ENCODE measurements around the gene EPAS1. TPM values are rescaled to one million over a fixed set of nuclear protein-coding genes. Genes with fewer than 3 reads are reported as not detected.

EPAS1 gene
- total RNA-seq, 1 donor from 2014 or later, result 1,738 TPM

DNA sequence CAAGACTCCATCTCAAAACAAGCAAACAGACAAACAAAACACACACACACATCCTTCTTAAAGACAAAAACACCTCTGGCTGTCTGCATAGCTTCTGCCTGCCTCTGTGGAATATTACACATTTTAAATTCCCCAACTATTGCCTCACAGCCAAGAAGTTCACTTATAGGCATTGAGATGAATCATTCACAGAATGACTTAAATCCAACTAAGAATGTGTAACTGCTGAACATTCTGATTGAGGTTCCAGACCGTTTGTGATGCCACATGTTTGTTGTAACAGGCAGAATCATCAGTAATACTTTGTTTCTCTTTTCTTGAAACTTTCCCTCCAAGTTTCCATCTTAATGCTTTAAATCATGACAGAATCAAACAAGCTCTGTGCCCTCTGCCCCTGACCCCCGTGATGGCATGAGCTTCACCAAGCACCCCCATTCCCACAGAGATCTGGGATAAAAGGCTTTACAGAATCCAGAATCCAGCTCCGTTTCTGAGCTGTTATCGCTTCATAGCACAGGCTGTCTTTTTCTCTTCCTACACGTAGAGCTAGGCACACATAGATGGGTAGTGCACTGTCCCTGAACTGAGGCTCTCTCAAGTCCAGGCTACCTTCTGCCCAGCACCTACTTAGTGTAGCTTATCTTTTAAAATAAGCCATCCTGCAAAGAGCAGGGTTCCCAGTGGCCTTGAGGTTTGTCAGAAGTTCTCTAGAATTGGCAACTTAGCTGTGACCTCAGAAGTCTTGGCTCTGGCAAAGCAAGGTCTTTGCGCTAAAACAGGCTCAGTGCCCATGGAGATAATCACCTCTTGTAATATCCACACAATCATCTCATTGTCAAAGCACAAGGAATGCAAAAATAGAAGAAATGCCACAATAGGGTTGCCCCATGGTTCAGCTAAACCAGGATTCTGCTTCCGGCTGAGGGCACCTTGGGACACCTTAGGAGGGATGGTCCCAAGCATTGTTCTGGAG is 32.9 kb downstream of the EPAS1 start:
- Histone ChIP-seq H3K27ac (peak overlapping the region; percentile 86 to 92), H3K9me3 (no peaks in the 10 kb centered on the region), H3K4me1 (peaks cover 16 to 76% of the 10 kb centered on the region in 2 donors), H3K4me3 (no peak overlapping the region), H3K36me3 (no peaks in the 10 kb centered on the region), H3K27me3 (no peaks in the 10 kb centered on the region)
- TF ChIP-seq, protein P1, sequence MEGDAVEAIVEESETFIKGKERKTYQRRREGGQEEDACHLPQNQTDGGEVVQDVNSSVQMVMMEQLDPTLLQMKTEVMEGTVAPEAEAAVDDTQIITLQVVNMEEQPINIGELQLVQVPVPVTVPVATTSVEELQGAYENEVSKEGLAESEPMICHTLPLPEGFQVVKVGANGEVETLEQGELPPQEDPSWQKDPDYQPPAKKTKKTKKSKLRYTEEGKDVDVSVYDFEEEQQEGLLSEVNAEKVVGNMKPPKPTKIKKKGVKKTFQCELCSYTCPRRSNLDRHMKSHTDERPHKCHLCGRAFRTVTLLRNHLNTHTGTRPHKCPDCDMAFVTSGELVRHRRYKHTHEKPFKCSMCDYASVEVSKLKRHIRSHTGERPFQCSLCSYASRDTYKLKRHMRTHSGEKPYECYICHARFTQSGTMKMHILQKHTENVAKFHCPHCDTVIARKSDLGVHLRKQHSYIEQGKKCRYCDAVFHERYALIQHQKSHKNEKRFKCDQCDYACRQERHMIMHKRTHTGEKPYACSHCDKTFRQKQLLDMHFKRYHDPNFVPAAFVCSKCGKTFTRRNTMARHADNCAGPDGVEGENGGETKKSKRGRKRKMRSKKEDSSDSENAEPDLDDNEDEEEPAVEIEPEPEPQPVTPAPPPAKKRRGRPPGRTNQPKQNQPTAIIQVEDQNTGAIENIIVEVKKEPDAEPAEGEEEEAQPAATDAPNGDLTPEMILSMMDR (IDR thresholded peaks at IDR 0.05), result no peak
- intact Hi-C loops (cut with DNase I), result loop anchor here (1.0 kb wide), 1 partner anchor 15 kb away; no protein-coding TSS in a partner anchor
- no peak for DNase-seq (ENCODE audit: low spot score in 2 of 2)

DNA sequence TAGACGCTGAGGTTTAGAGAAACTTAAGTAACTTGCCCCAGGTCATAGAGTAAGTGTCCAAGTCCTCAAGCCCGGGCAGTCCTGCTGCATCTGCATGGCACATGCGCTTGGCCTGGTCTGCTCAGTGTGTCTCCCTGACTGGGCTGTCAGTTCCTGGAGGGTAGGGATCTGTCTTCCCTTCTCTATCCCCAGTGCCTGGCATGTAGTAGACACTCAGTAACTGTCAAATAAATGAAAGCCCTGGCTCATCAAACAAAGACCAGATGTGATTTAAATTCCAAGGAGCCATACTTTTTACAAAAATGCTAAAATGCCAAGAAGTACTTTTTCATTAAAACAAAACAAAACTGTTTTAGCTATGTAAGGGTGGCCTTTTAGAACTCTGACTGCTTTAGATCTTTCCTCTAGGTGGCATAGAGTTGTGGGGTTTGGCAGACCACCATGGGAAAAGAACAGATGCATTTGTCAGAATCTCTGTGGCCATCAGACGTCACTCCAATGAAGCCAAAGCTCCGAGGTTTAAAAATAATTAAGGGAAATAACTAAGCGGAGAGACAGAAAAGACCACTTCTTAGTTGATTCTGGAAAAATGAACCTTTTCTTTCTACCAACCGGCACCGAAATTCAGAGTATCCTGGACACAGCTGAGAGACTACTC is 34.0 kb downstream of the EPAS1 start:
- TF ChIP-seq, protein P1 (IDR thresholded peaks at IDR 0.05), result no peak
- H3K27ac ChIP-seq, result peak overlapping the region; percentile 86 to 92
- intact Hi-C loops (cut with DNase I), result no loop called here
- H3K36me3 ChIP-seq, result no peaks in the 10 kb centered on the region
- no peaks in the 10 kb centered on the region for H3K9me3 ChIP-seq
- no peak for DNase-seq (ENCODE audit: low spot score in 2 of 2)
- no peaks in the 10 kb centered on the region for H3K27me3 ChIP-seq
- H3K4me1 ChIP-seq, result peaks cover 22 to 79% of the 10 kb centered on the region in 2 donors
- H3K4me3 ChIP-seq, result peak overlapping the region; percentile 3 to 18

DNA sequence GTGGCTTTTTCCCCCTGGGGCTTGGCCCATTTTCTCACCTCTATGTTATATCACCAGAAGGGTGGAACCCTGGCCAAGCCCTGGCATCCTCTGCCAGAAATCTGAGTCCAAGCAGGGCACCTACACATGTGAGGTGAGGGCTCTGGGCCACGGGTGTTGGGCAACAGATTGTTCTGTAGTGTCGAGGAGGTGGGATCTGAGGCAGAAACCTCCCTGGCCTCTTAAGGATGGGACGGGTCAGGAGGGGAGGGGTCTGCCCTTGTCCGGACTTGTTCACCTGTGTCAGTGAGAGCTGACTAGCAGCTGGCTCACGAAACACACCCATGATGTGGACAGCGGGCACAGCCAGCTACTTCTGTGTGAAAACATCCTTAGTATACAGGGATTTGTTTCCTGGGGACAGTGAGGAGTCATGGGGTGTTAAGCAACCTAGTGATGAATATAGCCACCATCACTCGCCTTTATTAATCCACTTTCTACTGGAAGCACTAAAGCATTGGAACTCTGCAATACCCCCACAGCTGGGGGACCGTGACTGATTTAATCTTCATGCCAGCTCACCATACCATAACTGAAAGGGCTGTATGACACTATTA is 35.6 kb downstream of the EPAS1 start:
- Histone ChIP-seq H3K4me3 (peak overlapping the region in 1 of 2 donors; percentile 2), H3K9me3 (no peaks in the 10 kb centered on the region), H3K27ac (peak overlapping the region; percentile 86 to 92), H3K36me3 (no peaks in the 10 kb centered on the region), H3K27me3 (no peaks in the 10 kb centered on the region), H3K4me1 (peaks cover 24 to 81% of the 10 kb centered on the region in 2 donors)
- intact Hi-C loops (cut with DNase I), result no loop called here
- DNase-seq (ENCODE audit: low spot score in 2 of 2), result no peak
- TF ChIP-seq, protein P1 (IDR thresholded peaks at IDR 0.05), result no peak

DNA sequence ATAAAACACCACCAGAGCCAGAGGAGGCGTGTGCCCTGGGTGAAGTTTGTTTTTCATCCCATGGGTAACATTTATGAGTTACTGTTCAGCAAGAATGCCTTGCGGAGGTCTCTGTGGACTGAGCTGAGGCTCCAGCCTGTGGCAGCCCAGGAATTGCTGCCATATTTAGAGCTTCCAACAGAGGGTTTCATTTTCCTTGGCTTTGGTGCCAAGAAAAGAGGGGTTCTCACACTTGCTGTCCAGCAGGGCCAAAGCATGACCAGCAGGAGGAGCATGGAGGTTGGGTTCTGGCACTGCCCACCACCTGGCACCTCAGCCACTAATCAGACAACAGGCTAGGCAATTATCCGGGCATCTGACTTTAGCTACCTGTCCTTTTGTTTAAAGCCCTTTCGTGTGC is 36.7 kb downstream of the EPAS1 start:
- H3K27me3 ChIP-seq, result no peaks in the 10 kb centered on the region
- no peaks in the 10 kb centered on the region for H3K9me3 ChIP-seq
- intact Hi-C loops (cut with DNase I), result loop anchor here (1.0 kb wide), 1 partner anchor 19 kb away; no protein-coding TSS in a partner anchor
- H3K36me3 ChIP-seq, result no peaks in the 10 kb centered on the region
- no peak for DNase-seq (ENCODE audit: low spot score in 2 of 2)
- H3K4me3 ChIP-seq, result peak overlapping the region in 1 of 2 donors; percentile 55
- H3K4me1 ChIP-seq, result peaks cover 22 to 83% of the 10 kb centered on the region in 2 donors
- TF ChIP-seq, protein P1 (IDR thresholded peaks at IDR 0.05), result peak; percentile 26 to 43 (median 39)
- H3K27ac ChIP-seq, result peak overlapping the region; percentile 86 to 92
